ENCODE data around the gene NLRC3.

- TF ChIP-seq TOX (CRISPR knock-in tag; IDR thresholded peaks at IDR 0.05; ENCODE audit: borderline replicate concordance) (no peak), GLIS3 (CRISPR knock-in tag; IDR thresholded peaks at IDR 0.05) (no peak), ZC3H10 (CRISPR knock-in tag; IDR thresholded peaks at IDR 0.05) (no peak), ESRRG (CRISPR knock-in tag; IDR thresholded peaks at IDR 0.05) (no peak), ZFP30 (CRISPR knock-in tag; IDR thresholded peaks at IDR 0.05) (no peak), PPARA (CRISPR knock-in tag; IDR thresholded peaks at IDR 0.05; ENCODE audit: borderline replicate concordance) (no peak)
- TF ChIP-seq, protein P1, sequence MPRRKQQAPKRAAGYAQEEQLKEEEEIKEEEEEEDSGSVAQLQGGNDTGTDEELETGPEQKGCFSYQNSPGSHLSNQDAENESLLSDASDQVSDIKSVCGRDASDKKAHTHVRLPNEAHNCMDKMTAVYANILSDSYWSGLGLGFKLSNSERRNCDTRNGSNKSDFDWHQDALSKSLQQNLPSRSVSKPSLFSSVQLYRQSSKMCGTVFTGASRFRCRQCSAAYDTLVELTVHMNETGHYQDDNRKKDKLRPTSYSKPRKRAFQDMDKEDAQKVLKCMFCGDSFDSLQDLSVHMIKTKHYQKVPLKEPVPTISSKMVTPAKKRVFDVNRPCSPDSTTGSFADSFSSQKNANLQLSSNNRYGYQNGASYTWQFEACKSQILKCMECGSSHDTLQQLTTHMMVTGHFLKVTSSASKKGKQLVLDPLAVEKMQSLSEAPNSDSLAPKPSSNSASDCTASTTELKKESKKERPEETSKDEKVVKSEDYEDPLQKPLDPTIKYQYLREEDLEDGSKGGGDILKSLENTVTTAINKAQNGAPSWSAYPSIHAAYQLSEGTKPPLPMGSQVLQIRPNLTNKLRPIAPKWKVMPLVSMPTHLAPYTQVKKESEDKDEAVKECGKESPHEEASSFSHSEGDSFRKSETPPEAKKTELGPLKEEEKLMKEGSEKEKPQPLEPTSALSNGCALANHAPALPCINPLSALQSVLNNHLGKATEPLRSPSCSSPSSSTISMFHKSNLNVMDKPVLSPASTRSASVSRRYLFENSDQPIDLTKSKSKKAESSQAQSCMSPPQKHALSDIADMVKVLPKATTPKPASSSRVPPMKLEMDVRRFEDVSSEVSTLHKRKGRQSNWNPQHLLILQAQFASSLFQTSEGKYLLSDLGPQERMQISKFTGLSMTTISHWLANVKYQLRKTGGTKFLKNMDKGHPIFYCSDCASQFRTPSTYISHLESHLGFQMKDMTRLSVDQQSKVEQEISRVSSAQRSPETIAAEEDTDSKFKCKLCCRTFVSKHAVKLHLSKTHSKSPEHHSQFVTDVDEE (CRISPR knock-in tag; IDR thresholded peaks at IDR 0.05) = no peak
Measured at GRCh38 chr16:3580686-3581085, 3.5 kb upstream of the NLRC3 start.
